ENCODE data around the gene SYTL4.

The SYTL4 gene

DNA sequence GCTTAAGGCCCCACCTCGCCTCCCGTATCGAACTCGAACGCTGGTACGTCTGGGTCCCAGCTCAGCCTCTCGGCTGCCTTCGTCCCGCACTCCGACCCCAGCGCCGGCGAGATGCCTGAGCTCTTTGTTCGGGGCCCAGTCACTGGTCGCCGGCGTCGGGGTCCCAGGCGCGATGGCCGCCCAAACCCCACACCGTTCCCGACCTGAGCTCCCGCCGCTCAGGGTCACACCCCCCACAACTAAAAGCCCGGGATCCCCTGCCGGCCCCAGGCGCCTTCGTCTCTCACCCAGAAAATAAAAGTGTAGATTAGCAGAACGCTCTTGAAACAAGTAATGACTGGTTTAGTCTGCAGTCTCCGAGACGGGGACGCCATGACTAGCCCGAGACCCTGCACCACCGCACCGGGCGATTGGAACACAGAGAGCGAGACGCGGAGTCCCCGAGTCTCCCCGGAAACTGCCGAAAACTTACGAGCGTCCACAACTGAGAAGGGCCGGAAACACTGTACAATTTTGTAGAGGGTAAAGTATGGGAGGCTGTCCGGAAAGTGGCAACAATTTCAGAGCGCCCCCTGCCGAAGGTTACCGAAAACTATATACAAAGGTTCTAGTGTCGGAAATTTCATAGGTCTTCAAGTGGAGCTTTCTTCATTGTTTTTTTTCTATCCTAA lies 95.5 kb downstream of the SYTL4 start, which contains the start of gene TSPAN6:
Gene TSPAN6, minus strand, starts transcription at position 486 of the 671 bp plus-strand sequence. Its CDS starts 112 bp downstream, at position 374.
- H3K9me3 ChIP-seq (ENCODE audit: control insufficient read depth, insufficient read depth, low read depth, low read length), result no peaks in the 10 kb centered on the region
- H3K4me3 ChIP-seq (ENCODE audit: low read depth, low read length), result peak within 1 kb of the TSS; percentile 62
- H3K36me3 ChIP-seq (ENCODE audit: control insufficient read depth in 2 of 2, insufficient read depth in 1 of 2, low read length in 2 of 2), result peaks cover 15 to 30% of the 10 kb centered on the region in 2 experiments
- H3K27ac ChIP-seq (ENCODE audit: extremely low read depth, low read depth, low read length), result peak within 1 kb of the TSS; percentile 67; the same call in 1 of the 2 replicates
- ChIA-PET CTCF (interaction anchor here (0.5 to 2.5 kb wide), 14 partner anchors 9 to 427 kb away, joined by 3 to 16 read pairs (median 3); no protein-coding TSS in a partner anchor), POLR2A (interaction anchor here (1.6 kb wide), 1 partner anchor 21 kb away, joined by 6 read pairs; no protein-coding TSS in a partner anchor)
- H3K4me1 ChIP-seq (ENCODE audit: control insufficient read depth, insufficient read depth, low read length), result no peaks in the 10 kb centered on the region
- no peak for TF ChIP-seq ZNF560 (tag by site-specific recombination; IDR thresholded peaks at IDR 0.05; ENCODE audit: borderline replicate concordance)
- TF ChIP-seq OSR2 (tag by site-specific recombination; IDR thresholded peaks at IDR 0.05), result no peak
- TF ChIP-seq, protein P1, sequence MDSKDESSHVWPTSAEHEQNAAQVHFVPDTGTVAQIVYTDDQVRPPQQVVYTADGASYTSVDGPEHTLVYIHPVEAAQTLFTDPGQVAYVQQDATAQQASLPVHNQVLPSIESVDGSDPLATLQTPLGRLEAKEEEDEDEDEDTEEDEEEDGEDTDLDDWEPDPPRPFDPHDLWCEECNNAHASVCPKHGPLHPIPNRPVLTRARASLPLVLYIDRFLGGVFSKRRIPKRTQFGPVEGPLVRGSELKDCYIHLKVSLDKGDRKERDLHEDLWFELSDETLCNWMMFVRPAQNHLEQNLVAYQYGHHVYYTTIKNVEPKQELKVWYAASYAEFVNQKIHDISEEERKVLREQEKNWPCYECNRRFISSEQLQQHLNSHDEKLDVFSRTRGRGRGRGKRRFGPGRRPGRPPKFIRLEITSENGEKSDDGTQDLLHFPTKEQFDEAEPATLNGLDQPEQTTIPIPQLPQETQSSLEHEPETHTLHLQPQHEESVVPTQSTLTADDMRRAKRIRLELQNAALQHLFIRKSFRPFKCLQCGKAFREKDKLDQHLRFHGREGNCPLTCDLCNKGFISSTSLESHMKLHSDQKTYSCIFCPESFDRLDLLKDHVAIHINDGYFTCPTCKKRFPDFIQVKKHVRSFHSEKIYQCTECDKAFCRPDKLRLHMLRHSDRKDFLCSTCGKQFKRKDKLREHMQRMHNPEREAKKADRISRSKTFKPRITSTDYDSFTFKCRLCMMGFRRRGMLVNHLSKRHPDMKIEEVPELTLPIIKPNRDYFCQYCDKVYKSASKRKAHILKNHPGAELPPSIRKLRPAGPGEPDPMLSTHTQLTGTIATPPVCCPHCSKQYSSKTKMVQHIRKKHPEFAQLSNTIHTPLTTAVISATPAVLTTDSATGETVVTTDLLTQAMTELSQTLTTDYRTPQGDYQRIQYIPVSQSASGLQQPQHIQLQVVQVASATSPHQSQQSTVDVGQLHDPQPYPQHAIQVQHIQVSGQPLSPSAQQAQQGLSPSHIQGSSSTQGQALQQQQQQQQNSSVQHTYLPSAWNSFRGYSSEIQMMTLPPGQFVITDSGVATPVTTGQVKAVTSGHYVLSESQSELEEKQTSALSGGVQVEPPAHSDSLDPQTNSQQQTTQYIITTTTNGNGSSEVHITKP (tag by site-specific recombination; IDR thresholded peaks at IDR 0.05), result peak; percentile 45; the same call in 1 of the 2 replicates
- no peak for TF ChIP-seq ZNF24 (tag by site-specific recombination; IDR thresholded peaks at IDR 0.05)
- TF ChIP-seq, protein P2, sequence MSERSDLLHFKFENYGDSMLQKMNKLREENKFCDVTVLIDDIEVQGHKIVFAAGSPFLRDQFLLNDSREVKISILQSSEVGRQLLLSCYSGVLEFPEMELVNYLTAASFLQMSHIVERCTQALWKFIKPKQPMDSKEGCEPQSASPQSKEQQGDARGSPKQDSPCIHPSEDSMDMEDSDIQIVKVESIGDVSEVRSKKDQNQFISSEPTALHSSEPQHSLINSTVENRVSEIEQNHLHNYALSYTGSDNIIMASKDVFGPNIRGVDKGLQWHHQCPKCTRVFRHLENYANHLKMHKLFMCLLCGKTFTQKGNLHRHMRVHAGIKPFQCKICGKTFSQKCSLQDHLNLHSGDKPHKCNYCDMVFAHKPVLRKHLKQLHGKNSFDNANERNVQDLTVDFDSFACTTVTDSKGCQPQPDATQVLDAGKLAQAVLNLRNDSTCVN (tag by site-specific recombination; optimal IDR thresholded peaks at IDR 0.05), result peak; percentile 12
- TF ChIP-seq, protein P3, sequence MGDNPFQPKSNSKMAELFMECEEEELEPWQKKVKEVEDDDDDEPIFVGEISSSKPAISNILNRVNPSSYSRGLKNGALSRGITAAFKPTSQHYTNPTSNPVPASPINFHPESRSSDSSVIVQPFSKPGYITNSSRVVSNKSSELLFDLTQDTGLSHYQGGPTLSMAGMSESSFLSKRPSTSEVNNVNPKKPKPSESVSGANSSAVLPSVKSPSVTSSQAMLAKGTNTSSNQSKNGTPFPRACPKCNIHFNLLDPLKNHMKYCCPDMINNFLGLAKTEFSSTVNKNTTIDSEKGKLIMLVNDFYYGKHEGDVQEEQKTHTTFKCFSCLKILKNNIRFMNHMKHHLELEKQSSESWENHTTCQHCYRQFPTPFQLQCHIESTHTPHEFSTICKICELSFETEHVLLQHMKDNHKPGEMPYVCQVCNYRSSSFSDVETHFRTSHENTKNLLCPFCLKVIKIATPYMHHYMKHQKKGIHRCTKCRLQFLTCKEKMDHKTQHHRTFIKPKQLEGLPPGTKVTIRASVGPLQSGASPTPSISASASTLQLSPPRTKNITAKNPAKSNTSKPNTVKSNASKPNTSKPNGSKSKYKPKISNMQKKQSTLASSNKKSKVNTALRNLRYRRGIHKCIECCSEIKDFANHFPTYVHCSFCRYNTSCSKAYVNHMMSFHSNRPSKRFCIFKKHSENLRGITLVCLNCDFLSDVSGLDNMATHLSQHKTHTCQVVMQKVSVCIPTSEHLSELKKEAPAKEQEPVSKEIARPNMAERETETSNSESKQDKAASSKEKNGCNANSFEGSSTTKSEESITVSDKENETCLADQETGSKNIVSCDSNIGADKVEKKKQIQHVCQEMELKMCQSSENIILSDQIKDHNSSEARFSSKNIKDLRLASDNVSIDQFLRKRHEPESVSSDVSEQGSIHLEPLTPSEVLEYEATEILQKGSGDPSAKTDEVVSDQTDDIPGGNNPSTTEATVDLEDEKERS (tag by site-specific recombination; IDR thresholded peaks at IDR 0.05), result no peak
- 0 out of 2 replicates have a peak, but pooled peaks have one; percentile 23 for TF ChIP-seq ZNF660 (tag by site-specific recombination; IDR thresholded peaks at IDR 0.05)
- no peak for TF ChIP-seq ZNF610 (tag by site-specific recombination; IDR thresholded peaks at IDR 0.05; ENCODE audit: borderline replicate concordance)
- no peak for TF ChIP-seq ZNF791 (tag by site-specific recombination; IDR thresholded peaks at IDR 0.05)
- TF ChIP-seq MEIS1 (CRISPR knock-in tag; IDR thresholded peaks at IDR 0.05; ENCODE audit: borderline replicate concordance), result no peak
- TF ChIP-seq ZNF302 (tag by site-specific recombination; IDR thresholded peaks at IDR 0.05; ENCODE audit: low read depth), result no peak
- TF ChIP-seq, protein P4, sequence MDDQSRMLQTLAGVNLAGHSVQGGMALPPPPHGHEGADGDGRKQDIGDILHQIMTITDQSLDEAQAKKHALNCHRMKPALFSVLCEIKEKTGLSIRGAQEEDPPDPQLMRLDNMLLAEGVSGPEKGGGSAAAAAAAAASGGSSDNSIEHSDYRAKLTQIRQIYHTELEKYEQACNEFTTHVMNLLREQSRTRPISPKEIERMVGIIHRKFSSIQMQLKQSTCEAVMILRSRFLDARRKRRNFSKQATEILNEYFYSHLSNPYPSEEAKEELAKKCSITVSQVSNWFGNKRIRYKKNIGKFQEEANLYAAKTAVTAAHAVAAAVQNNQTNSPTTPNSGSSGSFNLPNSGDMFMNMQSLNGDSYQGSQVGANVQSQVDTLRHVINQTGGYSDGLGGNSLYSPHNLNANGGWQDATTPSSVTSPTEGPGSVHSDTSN (CRISPR knock-in tag; IDR thresholded peaks at IDR 0.05), result 0 out of 2 replicates have a peak, but pooled peaks have one; percentile 27
- no peak for TF ChIP-seq ZIC2 (tag by site-specific recombination; IDR thresholded peaks at IDR 0.05)
- no peak for TF ChIP-seq ZNF701 (tag by site-specific recombination; IDR thresholded peaks at IDR 0.05)
- no peak for TF ChIP-seq ZNF10 (tag by site-specific recombination; IDR thresholded peaks at IDR 0.05)
- no peak for TF ChIP-seq ZNF621 (tag by site-specific recombination; IDR thresholded peaks at IDR 0.05)
- peak; percentile 28; the same call in 1 of the 2 replicates for TF ChIP-seq ZNF600 (tag by site-specific recombination; IDR thresholded peaks at IDR 0.05)
- peak; percentile 23; the same call in 1 of the 2 replicates for TF ChIP-seq ZBTB20 (tag by site-specific recombination; IDR thresholded peaks at IDR 0.05)
- peak; percentile 63; the same call in 1 of the 2 replicates for TF ChIP-seq ZBTB17 (tag by site-specific recombination; IDR thresholded peaks at IDR 0.05)
- peak; percentile 75 for TF ChIP-seq ZNF335 (tag by site-specific recombination; conservative IDR thresholded peaks at IDR 0.05)
- TF ChIP-seq RBAK (tag by site-specific recombination; IDR thresholded peaks at IDR 0.05), result no peak
- 0 out of 2 replicates have a peak, but pooled peaks have one; percentile 7 for TF ChIP-seq ZNF654 (tag by site-specific recombination; IDR thresholded peaks at IDR 0.05; ENCODE audit: low read depth)
- TF ChIP-seq ZNF473 (tag by site-specific recombination; IDR thresholded peaks at IDR 0.05), result no peak
- no peak for TF ChIP-seq ZNF404 (tag by site-specific recombination; IDR thresholded peaks at IDR 0.05)
- TF ChIP-seq YY1 (tag by site-specific recombination; IDR thresholded peaks at IDR 0.05), result 0 out of 2 replicates have a peak, but pooled peaks have one; percentile 26

Data from HEK293 (cell line).